Urothelium cell line (cell line): ENCODE results near the gene PSD4.

Experiments
- DNase-seq: peaks from one replicate; pipeline ENCODE4 v3.0.0; 2011; ENCODE audit warnings: low spot score, mixed read lengths
- FAIRE-seq: peaks from 2 replicates; lab custom pipeline; 2011; peaks lifted over from hg19 to GRCh38; lab: Jason Lieb, UNC

PSD4 gene

GRCh38 chr2:113183264-113183663 is 9.5 kb downstream of the PSD4 start:
- DNase-seq (no peak), FAIRE-seq (peak; percentile 20)

GRCh38 chr2:113183703-113184102 is 9.9 kb downstream of the PSD4 start:
- FAIRE-seq (no peak), DNase-seq (no peak)

DNA sequence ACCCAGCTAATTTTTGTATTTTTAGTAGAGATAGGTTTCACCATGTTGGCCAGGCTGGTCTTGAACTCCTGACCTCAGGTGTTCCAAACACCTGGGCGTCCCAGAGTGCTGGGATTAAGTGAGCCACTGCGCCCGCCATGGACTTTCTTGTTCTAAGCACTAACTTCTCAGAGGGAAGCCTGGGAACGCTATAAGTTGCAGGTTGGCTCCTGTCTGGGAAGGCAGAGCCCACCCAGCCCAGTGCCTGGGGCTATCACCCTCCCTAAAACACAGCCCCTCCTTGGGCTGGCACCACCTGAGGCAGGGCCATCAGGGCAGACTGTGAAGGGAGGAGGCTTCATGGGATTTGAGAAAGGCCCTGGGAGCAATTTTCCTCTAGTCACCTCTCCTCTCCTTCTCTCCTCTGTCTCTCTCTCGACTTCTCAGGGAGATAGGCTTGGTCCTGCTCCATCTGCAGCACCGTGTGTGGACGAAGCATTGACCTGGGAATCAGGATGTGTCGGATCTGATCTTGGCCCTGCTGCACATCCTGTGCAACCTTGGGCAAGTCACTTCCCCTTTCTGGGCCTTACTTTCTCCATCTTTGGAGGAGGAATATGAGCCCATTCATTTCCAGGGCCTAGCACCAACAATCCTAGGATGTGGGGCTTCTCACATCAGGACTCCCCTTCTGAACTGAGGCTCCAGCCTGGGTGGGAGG is 10.9 kb downstream of the PSD4 start:
- DNase-seq, result no peak
- FAIRE-seq, result no peak

DNA sequence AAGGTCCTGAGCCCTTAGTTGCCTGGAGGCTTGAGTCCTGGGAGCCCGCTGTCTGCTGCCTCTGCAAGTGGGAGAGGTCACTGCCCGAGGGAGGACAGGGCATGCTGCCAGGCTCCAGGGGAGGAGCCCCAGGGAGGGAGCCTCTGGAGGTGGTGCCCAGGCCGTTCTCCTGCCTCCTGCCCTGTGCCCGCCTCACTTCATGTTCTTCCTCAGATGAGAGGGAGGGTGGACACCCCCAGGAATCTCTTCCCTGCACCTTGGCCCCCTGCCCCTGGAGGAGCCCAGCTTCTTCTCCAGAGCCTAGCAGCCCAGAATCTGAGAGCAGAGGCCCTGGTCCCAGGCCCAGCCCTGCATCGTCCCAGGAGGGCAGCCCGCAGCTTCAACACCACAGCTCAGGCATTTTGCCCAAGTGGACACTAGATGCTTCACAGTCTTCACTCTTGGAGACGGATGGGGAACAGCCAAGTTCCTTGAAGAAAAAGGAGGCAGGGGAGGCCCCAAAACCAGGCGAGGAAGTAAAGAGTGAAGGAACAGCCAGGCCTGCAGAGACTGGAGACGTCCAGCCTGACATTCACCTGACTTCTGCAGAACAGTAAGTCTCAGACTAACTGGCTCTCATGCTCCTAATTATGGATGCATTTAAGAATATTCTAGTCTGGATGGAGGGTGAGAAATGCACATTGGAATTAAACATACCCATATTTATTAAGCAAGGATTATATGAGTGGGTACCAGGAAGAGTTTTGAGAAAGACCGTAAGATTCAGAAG is 12.1 kb downstream of the PSD4 start:
- no peak for FAIRE-seq
- no peak for DNase-seq

DNA sequence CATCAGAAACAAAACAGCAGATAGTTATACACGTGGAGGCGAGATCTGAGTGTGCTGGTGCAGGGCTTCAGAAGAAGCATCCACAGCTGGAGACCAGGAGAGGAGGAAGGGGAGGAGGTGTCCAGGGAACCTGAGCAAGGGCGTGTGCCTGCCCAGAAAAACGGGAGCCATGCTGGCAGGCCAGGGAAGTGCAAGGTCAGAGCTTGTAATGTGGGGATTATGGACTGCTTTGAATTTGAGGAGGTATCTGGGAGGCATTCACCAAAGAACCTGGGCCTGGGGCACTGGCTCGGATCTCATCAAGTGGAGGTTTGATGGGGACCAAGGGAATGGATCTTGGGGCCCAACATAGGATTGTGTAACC is 12.6 kb downstream of the PSD4 start:
- no peak for DNase-seq
- no peak for FAIRE-seq

- no peak for DNase-seq
Measured at GRCh38 chr2:113187771-113188170, 14.0 kb downstream of the PSD4 start.

GRCh38 chr2:113190871-113191270 is 17.1 kb downstream of the PSD4 start:
- FAIRE-seq, result no peak
- DNase-seq, result no peak

More at GRCh38 chr2:113187771-113188170, 14.0 kb downstream of the PSD4 start:
- no peak for FAIRE-seq

- no peak for DNase-seq
- FAIRE-seq, result no peak
Measured at GRCh38 chr2:113192459-113193100, 18.8 kb downstream of the PSD4 start.

GRCh38 chr2:113195923-113196501 is 22.2 kb downstream of the PSD4 start:
- no peak for DNase-seq
- peak; percentile 59 for FAIRE-seq

- FAIRE-seq, result peak; percentile 27
Measured at GRCh38 chr2:113196839-113197238, 23.1 kb downstream of the PSD4 start.

DNA sequence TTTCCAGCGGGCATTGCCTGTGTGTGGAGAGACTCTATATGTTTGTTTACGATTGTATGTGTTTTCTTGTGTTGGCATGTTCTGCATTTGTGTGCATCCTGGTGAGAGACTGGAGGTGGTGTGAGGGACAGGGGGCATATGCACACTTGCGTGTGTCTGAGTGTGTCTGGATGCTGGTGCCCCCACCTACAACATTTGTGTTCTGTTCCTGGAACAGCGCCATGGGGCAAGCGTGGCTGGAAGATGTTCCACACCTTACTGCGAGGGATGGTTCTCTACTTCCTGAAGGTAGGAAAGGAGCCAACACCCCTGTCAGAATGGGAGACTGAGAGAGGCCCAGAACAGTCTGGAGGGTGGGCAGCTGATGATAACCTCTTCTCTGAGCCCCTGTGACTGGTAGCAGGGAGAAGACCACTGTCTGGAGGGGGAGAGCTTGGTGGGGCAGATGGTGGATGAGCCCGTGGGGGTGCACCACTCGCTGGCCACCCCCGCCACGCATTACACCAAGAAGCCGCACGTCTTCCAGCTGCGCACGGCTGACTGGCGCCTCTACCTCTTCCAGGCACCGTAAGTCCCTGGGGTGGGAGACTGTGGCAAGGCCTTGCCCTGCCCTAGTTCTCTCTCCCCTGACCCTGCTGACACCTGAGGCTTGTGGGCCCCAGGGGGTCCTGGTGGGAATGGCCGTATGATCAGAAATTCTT is 23.7 kb downstream of the PSD4 start:
- no peak for FAIRE-seq
- DNase-seq, result no peak

More at GRCh38 chr2:113196839-113197238, 23.1 kb downstream of the PSD4 start:
- no peak for DNase-seq

DNA sequence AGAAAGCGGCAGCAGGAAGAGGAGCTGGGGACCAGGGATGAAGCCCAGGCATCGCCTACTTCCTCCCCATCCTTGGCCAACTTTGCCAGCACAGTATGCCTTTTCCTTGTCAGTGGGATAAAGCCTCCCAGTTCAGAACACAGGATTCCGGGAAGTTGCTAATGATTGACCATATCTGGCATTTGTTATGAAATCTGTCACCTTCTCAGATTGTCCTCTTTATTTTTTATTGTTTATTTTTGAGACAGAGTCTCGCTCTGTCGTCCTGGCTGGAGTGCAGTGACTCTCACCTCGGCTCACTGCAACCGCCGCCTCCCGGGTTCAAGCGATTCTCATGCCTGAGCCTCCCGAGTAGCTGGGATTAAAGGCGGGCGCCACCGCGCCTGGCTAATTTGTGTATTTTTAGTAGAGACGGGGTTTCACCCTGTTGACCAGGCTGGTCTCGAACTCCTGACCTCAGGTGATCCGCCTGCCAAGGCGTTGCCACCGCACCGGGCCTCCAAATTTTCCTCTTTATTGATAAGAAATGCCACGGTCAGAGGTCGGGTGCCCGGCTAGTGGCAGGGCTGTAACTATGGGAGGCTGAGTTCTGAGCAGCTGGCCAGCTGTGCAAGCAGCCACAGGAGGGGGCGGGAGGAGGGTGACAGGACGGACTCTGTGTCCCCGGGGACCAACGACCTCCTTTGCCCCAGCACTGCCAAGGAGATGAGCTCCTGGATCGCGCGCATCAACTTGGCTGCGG is 24.4 kb downstream of the PSD4 start:
- no peak for DNase-seq
- FAIRE-seq, result no peak

- peak; percentile 97 for DNase-seq
Measured at GRCh38 chr2:113198790-113199612, 25.2 kb downstream of the PSD4 start.

DNA sequence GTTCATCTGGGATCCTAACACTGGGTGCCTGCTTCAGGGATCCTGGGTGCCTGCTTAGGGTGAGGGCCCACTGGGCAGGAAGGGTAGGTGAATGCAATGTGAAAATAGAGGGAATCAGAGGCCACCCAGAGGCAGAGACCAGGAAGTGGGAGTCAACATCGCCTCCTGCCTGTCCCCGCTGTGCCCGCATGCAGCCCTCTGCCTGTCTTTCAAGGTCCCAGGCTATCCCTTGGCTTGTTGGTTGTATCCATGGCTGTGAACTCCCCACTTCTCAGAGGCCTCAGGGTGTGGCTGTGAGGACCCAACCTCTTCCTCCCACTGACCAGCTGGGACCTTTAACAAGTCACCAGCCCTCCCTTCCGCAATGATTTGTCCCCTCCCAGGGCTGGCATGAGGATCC is 26.5 kb downstream of the PSD4 start:
- DNase-seq (no peak), FAIRE-seq (no peak)

More at GRCh38 chr2:113198790-113199612, 25.2 kb downstream of the PSD4 start:
- FAIRE-seq, result peak; percentile 89

- FAIRE-seq (peak; percentile 76), DNase-seq (no peak)
Measured at GRCh38 chr2:113200736-113201490, 27.1 kb downstream of the PSD4 start.

DNA sequence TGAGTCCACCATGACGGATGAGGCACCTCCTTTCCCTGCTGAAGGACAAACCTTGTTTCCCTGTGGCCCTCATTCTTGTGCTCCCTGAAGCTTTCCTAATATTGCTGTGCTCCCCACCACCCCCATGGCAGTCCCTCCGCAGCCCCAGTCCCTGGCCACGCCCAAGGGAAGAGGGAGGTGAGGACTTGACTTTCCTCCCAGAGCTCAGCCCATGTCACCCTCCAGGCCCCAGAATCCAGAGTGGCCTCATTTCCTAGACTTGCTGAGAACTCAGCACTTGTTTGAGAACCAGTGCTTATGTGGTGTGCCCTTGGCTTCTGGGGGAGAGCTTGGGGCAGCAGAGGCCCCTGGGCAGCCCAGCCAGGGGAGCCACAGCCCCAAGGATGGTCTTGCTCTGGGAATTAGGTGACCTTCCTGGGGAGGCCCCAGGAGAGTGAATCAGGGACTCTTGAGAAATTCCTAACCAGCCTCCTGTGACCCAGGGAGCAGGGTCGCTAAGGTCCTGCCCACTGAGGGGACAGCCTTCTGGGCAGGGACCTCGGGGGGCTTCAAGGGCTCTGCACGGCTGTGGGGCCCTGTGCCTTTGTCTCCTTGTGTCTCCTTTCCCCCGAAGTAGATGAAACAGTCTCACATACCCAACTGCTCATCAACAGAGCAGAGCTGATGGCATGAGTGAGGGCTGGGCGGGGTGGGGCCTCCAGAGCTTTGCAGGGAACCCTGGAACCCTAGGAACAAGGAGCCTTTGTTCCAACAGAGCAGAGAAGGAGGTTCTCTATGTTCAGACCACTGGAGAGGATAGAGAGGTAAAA is 27.9 kb downstream of the PSD4 start:
- DNase-seq, result no peak
- no peak for FAIRE-seq

- peak; percentile 79 for FAIRE-seq
- no peak for DNase-seq
Measured at GRCh38 chr2:113202305-113203216, 28.8 kb downstream of the PSD4 start.
